ENCODE measurements around the gene CUL7. TPM values are rescaled to one million over a fixed set of nuclear protein-coding genes. Genes with fewer than 3 reads are reported as not detected.
A peak's percentile ranks its signal among the peaks of the same experiment; 100 is the strongest.
"Not testable (repeated sequence)": the region's sequence is repeated elsewhere in the genome, so short reads cannot be mapped to it uniquely, and the experiment has no call there.

CUL7 gene
- total RNA-seq: 18.7 and 27.9 TPM in 2 replicates

DNA sequence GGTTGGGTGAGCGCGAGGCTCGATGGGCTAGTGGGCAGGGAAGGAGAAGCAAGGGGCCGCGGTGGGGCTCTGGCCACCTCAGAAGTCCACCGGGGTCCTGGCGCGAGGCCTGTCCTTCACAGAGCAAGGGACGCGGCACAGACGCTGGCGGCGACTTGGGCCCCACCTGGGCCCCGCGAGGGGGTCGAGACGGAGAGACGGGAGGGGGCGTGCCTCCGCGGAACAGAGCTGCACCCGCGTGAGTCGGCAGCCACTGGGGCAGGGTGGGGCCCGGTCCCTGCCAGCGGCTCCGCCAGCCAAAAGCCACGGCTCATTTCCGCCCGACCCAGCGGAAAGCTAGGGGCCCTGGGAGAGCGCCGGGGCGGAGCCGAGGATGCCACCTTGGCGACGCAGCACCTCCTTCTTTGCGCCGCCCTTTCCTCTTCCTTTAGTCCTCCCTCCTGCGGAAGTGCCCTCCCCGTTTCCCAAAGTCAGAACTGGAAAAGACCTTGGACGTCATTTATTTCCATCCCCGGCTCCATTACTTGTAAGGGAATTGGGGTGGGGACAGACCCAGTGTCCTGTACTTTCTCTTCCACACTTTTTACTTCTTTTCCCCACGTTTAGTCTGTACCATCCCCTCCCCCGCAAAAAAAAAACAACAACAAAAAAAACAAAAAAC, at the start of gene CUL7:
TSS of gene CUL7 (minus strand) at position 307 of the 661 bp plus-strand sequence. CDS start 1,063 bp downstream, outside the sequence.
- peak; percentile 81 to 97 for DNase-seq (ENCODE audit: low read depth in 2 of 2)

DNA sequence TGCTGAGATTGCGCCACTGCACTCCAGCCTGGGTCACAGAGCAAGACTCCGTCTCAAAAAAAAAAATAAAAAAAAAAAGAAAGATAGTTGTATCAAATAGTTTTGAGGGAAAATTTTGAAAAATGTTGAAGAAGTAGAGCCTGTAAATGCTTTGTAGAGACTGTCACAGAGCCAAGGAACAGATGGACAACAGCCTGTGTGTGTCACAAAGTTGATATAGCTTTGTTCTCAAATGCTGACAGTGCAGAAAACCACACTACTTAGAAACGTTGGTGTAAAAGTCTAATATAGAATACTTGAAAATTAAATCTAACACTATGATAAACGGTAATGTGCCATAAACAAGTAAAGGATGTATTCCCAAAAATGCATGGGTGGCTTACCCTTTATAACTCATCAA, 47.8 kb upstream of the CUL7 start:
- no peak for DNase-seq (ENCODE audit: low read depth in 2 of 2)

DNA sequence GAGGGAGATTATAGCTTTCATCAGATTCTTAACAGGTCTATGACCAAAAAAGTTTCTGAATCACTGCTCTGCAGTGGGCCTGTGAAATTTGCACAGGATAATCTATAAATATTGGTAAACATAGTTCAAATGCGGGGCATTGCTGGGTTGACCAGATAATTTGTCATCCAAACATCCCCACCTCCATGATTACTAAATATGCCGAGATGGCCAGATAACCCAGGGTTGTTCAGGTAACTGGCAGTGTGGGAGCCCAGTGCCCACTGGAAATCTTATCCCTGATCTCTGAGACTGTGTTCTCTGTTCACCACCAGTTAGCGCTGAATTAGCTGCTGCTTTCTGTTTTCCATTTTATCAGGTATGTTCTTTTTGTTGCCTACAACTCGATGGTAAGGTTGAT, 43.9 kb upstream of the CUL7 start:
- DNase-seq (ENCODE audit: low read depth in 2 of 2): no peak

DNA sequence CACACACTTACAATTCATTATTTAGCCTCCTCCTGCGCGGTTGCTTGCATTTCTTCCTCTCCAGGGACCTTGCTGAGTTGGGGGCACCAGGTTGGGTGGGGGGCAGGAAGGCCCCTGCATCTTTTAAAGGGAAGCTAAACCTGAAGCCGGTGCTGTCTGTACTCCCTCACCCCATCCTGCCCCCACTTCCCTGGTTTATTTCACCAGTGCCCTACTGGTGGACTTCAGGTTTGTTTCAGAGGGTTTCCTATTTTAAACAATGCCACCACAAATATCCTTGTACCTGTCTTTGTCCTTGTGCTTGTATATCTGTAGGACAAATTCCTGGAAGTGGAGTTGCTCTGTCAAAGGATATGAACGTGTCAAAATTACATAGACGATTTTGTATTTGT, 43.4 kb upstream of the CUL7 start:
- DNase-seq (ENCODE audit: low read depth in 2 of 2): no peak

DNA sequence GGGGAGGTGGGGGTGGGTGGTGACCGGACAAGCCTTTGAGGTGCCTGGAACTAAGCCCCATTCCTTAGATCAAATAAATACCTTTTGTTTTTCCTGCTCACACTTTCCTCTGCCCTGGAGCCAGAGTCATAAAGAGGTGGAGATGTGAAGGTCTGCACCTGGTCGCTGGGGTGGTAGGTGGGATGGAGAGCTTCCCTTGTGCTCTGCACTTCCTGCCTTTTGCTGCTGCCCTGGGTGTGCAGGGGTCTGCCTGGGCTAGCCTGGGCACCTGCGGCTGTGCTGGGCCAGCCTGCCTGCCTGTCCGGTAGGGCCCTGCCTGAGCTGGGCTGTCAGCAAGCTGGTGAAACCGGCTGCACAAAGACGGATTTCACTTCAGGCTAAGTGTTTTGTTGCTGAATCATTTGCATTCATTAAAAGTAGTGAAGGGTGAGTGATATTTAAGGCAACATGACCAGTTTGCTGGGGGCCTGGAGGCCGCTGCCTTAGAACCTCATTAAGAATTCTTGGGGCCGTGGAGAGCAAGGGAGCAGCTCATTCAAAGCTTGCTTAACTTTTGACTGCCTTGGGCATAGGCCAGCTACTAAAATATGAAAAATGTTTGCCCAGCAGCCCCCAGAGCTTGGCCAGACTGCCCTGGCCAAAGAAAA, 42.9 kb upstream of the CUL7 start:
- peak in 1 of 2 donors; percentile 23 for DNase-seq (ENCODE audit: low read depth in 2 of 2)

DNA sequence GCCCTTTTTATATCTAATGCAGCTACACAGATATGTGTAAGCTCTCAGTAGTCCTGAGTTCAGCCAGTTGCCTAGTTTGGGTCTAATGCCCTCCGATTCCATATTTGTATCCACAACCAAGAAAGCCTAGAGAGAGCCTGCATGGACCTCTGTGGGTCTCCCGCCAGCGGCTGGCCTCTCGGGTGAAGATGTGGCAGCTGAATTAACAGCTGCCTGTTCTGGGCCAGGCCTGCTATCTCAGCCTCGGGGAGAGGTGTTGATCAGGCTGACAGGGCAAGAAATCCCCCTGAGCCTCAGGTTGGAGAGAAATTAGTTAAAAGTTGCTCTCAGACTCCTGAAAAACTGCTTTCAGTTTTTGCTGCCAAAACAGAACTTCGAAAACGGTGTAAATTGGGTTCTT, 42.3 kb upstream of the CUL7 start:
- no peak for DNase-seq (ENCODE audit: low read depth in 2 of 2)

DNA sequence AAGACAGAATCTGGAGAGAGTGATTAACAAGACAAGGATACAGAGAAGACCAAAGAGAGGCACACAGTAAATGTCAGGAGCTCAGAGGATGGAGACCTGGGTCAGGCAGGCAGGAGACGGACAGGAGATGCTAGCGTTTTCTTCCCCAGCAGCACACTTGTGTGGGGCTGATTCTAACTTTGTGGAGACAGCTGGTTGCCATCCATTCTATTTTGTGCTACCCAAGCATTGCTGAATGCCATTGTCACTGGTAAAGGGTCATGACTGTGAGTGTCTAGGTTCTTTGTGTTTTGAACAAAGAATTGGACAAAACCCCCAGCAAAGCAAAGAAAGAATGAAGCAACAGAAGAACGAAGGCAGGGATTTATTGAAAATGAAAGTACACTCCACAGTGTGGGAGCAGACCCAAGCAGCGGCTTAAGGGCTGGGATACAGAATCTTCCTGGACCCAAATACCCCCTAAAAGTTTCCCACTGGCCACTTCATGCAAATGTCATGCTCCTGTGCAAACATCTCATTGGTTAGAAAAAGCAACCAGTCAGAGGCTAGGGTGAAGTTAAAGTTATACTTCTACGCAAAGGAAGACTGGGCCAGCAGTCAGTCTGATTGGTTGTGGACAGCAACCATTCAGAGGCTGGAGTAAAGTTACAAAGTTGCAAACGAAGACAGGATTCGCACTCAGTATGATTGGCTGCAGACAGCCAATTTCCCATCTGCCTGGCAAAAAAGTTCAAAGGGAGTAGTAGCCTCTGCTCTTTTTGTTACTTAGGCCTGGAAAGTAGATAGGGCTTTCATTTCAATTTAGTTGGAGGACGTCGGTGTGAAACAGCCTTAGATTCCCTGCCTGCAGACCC, 40.0 kb upstream of the CUL7 start:
- DNase-seq (ENCODE audit: low read depth in 2 of 2): no peak

DNA sequence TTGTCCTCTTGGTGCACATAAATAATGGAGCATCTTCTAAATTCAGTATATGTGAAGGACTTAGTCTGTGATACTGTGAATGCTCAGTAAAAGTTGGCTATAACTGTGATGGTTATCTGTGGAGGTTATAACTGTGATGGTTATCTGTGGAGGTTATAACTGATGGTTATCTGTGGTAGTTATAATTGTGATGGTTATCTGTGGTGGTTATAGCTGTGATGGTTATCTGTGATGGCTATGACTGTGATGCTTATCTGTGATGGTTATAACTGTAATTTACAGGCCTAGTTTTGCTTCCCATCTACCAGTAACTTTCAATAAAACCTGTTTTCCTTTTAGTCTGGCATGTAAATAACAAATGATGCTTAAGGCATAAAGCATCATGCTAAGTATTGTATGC, 39.0 kb upstream of the CUL7 start:
- no peak for DNase-seq (ENCODE audit: low read depth in 2 of 2)

DNA sequence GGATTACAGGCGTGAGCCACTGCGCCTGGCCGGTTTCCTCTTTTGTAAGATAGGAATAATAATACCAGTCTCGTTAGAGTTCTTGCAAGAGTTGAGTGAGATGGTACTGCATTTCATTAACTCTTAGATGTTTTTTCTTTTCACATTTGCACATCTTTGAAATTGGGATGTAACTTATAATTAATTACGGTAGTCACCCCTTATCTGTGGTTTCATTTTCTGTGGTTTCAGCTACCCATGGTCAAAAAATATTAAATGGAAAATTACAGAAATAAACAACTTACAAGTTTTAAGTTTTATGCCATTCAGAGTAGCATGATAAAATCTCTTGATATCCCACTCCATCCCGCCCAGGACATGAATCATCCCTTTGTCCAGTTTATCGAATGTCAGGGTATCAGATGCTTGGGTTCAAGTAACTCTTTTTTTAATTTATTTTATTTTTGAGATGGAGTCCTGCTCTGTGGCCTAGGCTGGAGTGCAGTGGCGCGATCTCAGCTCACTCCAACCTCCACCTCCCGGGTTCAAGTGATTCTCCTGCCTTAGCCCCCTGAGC, 37.9 kb upstream of the CUL7 start:
- DNase-seq (ENCODE audit: low read depth in 2 of 2): no peak

DNA sequence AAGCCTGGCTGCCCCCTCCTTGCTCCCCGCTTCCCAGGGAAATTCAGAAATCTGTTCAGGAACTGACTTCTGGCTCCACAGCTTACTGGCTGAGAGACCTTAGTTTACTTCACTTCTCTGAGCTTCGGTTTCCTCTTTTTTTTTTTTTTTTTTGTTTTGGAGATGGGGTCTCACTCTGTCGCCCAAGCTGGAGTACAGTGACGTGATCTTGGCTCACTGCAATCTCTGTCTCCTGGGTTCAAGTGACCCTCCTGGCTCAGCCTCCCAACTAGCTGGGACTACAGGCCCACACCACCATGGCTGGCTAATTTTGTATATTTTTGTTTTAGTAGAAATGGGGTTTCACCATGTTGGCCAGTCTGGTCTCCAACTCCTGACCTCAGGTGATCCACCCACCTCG, 37.4 kb upstream of the CUL7 start:
- no peak for DNase-seq (ENCODE audit: low read depth in 2 of 2)

DNA sequence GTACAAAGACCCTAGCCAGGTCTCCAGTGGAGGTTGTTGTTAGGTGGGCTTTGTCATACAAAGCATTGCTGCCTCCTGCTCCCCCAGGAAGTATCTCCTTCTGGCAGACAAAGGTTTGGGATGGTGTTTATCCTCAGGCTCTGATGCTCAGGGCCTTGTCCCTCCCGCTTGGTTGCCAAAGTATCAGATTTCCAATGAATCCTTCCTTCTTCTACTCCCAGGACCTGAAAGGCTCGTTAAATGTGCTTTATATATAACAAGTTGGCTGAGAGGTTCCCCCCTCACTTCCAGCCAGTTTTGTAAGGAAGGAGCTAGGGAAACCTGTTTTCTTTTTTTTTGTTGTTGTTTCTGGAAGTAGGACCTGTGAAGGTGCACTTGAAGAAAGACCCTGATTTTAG, 36.9 kb upstream of the CUL7 start:
- no peak for DNase-seq (ENCODE audit: low read depth in 2 of 2)

DNA sequence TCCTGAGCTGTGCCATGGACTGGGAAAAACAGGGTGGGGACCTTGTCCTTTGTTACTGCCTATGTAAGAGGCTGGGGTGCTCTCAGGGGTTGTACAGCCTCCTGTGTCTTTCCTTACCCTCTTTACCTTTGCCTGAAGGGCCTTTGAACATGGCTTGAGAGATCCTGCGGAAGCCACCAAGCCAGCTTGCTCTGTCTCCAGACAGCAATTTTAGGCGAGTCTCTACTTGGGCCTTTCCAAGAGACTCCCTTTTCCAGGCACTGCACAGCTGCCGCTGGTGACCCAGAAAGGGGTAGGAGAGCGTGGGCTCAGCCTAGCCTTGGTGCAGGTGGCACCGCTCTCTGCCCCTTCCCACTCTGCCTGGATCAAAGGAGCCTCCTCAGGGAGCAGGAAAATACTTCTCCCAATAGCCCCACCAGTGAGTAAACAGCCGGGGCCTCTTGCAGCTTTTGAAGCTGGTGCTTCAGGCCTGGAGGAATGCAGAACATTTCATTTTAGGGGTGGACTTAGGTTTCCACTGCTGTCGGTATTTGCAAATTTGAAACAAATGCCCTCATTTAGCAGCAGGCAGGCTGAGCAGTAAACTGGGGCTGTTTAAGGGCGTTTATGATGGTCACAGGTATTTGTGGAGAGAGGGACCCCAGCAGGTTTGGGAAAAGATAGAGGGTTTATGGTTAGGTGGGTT, 36.4 kb upstream of the CUL7 start:
- no peak for DNase-seq (ENCODE audit: low read depth in 2 of 2)

DNA sequence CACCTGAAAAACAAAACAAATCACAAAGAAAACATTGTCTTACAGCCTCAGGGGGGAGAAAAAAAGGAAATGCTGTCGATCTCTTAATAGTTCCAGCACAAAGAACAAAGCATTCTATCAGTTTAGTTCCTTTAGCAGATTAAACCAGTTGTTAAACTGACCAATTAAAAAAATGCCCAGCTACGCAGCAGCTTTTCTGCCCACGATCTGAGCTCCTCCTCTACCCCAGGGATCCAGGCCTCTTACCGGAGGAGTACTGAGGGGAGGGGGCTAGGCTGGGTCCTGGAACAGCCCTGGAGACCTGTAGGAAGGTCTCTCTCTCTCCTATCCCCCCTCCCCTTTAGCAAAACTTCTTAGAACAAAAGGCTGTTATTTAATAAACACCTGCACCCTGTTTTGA, 35.8 kb upstream of the CUL7 start:
- DNase-seq (ENCODE audit: low read depth in 2 of 2): no peak

DNA sequence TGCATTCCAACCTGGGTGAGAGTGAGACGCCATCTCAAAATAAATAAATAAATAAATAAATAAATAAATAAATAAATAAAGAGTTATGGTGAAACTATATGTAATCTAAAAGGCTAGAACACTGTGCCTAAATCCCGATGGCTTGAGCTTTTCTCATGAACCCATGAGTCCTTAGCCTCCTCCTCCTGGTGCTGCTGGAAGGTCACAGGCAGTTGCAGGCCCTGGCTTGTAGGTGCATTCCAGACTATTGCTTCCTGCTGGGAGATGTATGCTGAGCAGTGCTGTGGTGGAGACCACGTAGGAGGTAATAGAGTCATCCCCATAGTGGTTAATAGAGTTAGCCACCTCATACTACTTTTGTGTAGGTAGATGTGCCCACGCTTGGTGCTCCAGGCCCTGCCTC, 35.0 kb upstream of the CUL7 start:
- DNase-seq (ENCODE audit: low read depth in 2 of 2): no peak

DNA sequence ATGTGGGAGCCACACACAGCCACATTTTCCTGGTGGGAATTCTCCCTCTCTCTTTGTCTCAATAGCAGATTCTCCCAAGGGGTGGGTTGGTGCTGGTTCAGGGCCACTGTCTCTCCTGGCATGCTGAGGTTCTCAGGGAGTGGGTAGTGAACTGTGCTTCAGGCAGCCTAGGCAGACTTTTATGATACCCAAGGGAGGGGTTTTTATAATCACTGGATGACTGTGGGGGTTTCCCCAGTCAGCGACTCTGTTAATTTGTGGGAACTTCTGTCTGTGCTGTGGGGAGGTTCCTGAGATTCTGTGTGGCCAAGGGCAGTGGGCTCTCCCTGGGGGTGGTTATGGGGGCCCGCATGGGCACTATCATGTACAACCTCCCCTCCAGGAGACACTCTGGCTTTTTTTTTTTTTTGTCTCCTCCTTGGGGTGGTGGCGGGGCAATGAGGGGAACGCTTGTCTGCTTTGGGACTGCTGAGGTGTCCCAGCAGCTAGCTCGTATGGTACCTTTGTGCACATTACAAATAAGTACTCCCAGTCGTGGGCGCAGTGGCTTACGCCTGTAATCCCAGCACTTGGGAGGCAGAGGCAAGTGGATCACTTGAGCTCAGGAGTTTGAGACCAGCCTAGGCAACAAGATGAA, 32.5 kb upstream of the CUL7 start:
- no peak for DNase-seq (ENCODE audit: low read depth in 2 of 2)

DNA sequence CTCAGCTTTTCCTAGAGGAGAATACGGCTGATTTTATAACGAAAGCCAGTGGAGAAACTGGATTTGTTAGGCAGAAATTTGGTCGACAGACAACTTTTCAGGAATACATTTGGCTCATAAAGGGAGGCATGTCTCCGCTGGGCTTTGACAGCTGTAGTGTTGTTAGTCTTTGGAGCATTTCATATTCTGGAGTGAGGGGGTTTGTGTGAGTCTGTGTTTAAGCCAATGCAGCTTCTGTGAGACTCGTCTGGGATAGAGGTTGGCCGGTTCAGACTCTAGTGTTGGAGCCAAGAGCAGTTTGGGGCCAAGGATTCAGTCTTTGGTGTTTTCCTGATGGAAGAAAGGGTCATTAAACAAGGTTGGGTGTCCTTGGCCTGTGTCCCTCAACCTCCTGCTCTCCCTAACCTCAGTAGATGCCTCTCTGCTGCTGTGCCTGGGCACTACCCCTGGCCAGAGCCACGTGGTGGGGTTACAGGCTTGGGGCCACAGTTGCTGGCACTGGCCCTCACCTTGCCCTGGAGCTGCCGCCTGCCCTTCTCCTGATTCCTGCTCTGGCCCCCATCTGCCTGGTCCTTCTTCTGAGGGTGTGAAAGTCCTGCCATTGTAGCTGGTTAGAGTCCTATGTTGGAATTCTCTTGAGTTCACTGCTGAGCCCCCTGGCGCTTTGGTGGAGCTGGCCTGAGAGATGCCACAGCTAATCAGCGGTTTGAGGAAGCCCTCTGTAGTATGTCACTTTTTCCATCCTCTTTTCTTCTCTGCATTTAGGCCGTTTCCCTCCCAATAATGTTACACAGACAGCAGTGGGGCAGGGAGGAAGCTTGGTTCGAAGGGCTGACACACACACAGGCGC, 29.4 kb upstream of the CUL7 start:
- no peak for DNase-seq (ENCODE audit: low read depth in 2 of 2)

DNA sequence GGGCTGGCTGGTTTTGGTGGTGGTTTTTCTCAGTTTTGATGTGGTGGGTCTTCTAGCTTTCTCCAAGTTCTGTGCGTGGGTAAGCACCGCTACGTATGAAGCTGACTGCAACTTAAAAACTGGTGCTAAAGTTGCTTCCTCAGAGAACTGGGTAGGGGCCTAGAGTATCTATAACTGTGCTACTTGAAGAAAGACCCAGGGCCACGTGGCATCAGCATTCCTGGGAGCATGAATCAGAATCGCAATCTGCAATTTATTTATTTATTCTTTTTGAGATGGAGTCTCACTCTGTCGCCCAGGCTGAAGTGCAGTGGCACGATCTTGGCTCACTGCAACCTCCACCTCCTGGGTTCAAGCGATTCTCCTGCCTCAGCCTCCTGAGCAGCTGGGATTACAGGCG, 28.3 kb upstream of the CUL7 start:
- not testable (repeated sequence) for DNase-seq (ENCODE audit: low read depth in 2 of 2)

DNA sequence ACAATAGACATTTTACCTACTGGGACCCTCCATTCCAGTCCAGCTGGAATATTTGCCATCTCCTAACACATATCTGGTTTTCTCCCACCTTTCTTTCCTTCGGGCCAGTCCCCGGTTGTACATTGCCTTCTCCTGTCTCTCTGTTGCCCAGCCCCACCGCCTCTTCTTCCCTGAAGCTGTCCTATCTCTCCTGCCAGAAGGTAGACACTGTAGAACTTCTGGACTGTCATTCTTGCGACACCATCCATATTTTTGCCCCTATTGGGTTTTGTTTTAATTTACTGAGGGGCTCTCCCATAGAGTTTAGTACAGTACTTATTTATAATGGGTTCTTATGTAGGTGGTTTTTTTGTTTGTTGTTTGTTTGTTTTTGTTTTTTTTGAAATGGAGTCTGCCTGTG, 27.4 kb upstream of the CUL7 start:
- DNase-seq (ENCODE audit: low read depth in 2 of 2): no peak

DNA sequence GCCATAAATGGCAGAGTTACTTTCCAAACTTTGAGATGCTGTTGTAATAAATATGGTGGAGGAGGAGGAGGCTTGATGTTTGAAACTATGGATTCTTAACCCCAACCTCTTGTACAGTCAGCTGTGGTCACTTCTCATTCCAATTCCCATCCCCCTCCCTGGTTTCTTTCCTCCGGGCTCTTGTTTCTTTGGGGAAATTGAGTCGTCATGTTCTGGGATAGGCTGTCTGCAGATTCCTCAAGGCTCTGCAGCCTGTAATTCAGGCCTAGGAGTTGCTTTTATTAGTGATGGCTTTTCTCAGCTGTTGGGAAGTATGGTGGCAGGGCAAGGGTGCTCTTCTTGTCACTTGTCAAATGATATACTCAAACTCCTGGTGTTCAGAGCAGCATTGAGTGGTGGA, 25.0 kb upstream of the CUL7 start:
- no peak for DNase-seq (ENCODE audit: low read depth in 2 of 2)

DNA sequence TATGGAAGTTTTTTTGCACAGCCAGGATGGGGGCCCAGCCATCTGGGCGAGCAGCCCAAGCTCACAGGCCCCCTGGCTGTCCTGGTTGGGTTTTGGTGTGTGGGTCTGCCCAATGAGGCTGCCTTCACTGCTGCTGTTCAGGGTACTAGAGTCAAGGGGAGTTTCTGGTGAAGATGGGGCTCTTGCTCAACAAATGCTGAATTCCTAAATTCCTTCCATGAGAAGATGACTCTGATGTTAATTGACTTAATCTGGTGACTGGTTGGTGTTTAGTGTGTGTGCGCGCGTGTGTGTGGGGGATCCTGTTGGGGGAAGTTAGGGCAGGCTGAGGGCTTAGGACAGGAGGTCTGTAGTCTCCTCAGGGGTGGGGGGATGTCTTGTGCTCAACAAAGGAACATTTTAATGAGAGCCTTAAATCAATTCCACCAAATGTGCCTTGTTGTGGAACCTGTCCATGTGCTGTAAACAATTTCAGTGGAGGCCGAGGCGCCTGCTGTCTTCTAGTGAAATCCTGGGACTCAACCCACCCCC, 24.4 kb upstream of the CUL7 start:
- DNase-seq (ENCODE audit: low read depth in 2 of 2): no peak
